ENCODE results near the gene AGTRAP. TPM values are rescaled to one million over a fixed set of nuclear protein-coding genes. Genes with fewer than 3 reads are reported as not detected.

Gene AGTRAP
- total and polyA plus RNA-seq, 9 of the 15 experiments (the other 6 are each of a cell fraction or from before 2014, with no cell fraction given) = 26.8 to 105 (median 57.5) TPM

DNA sequence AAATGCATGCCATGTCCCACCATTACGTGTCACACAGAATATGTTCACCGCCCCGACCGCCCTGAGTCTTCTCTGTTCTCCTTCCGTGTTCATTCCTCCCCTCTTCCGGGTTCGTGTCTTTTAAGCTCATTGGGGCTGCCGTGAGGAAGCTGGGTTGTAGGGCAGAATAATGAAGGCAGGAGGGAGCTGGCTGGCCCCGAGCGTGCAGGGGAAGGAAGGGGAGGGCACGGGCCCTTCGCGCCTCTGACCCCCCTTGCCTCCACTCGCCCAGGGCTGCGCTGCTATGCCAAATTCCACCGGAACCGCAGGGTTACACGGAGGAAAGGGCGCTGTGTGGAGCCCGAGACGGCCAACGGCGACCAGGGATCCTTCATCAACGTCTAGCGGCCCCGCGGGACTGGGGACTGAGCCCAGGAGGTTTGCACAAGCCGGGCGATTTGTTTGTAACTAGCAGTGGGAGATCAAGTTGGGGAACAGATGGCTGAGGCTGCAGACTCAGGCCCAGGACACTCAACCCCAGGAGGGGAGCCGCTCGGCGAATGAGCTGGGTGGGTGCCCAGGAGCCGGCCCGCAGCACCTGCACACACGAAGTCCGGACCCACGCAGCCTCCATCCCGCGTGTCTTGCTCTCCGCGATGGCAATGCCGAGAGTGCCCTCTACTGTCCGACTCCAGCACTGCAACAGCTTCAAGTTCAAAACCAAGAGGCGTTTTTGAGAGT lies 16.5 kb upstream of the AGTRAP start (continued):
- TF ChIP-seq ZKSCAN1 (IDR thresholded peaks at IDR 0.05; ENCODE audit: low read depth, low read length) = no peak
- TF ChIP-seq PURB (CRISPR knock-in tag; IDR thresholded peaks at IDR 0.05; ENCODE audit: low read depth) = no peak
- no peak for TF ChIP-seq ZNF212 (CRISPR knock-in tag; IDR thresholded peaks at IDR 0.05)
- no peak for TF ChIP-seq ARHGAP35 (IDR thresholded peaks at IDR 0.05; ENCODE audit: partially characterized antibody)
- TF ChIP-seq, protein P1, sequence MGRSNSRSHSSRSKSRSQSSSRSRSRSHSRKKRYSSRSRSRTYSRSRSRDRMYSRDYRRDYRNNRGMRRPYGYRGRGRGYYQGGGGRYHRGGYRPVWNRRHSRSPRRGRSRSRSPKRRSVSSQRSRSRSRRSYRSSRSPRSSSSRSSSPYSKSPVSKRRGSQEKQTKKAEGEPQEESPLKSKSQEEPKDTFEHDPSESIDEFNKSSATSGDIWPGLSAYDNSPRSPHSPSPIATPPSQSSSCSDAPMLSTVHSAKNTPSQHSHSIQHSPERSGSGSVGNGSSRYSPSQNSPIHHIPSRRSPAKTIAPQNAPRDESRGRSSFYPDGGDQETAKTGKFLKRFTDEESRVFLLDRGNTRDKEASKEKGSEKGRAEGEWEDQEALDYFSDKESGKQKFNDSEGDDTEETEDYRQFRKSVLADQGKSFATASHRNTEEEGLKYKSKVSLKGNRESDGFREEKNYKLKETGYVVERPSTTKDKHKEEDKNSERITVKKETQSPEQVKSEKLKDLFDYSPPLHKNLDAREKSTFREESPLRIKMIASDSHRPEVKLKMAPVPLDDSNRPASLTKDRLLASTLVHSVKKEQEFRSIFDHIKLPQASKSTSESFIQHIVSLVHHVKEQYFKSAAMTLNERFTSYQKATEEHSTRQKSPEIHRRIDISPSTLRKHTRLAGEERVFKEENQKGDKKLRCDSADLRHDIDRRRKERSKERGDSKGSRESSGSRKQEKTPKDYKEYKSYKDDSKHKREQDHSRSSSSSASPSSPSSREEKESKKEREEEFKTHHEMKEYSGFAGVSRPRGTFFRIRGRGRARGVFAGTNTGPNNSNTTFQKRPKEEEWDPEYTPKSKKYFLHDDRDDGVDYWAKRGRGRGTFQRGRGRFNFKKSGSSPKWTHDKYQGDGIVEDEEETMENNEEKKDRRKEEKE (IDR thresholded peaks at IDR 0.05; ENCODE audit: borderline replicate concordance in 1 of 2, control insufficient read depth in 1 of 2, low read depth in 2 of 2, low read length in 1 of 2) = no peak
- TF ChIP-seq FOXA3 (CRISPR knock-in tag; conservative IDR thresholded peaks at IDR 0.05 in 1 of 2, IDR thresholded peaks at IDR 0.05 in 1 of 2) = 0 out of 4 replicates have a peak, but pooled peaks of 1 of the 2 experiments have one; percentile 13
- TF ChIP-seq RBM22 (IDR thresholded peaks at IDR 0.05; ENCODE audit: low read depth, low read length, poor library complexity, severe bottlenecking) = no peak
- no peak for TF ChIP-seq GTF2A2 (tag; IDR thresholded peaks at IDR 0.05)
- peak; percentile 76 for TF ChIP-seq CXXC5 (CRISPR knock-in tag; IDR thresholded peaks at IDR 0.05)
- no peak for TF ChIP-seq NR1H2 (CRISPR knock-in tag; IDR thresholded peaks at IDR 0.05)
- TF ChIP-seq NFXL1 (CRISPR knock-in tag; IDR thresholded peaks at IDR 0.05) = no peak
- TF ChIP-seq ZNF668 (CRISPR knock-in tag; IDR thresholded peaks at IDR 0.05) = no peak
- no peak for TF ChIP-seq KAT8 (IDR thresholded peaks at IDR 0.05; ENCODE audit: low read depth)
- TF ChIP-seq, protein P2, sequence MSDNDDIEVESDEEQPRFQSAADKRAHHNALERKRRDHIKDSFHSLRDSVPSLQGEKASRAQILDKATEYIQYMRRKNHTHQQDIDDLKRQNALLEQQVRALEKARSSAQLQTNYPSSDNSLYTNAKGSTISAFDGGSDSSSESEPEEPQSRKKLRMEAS (CRISPR knock-in tag; IDR thresholded peaks at IDR 0.05) = peak; percentile 97
- TF ChIP-seq ZNF184 (CRISPR knock-in tag; IDR thresholded peaks at IDR 0.05) = no peak
- no peak for TF ChIP-seq ZKSCAN3 (CRISPR knock-in tag; IDR thresholded peaks at IDR 0.05)
- TF ChIP-seq CCNT2 (IDR thresholded peaks at IDR 0.05; ENCODE audit: borderline replicate concordance, extremely low read depth, insufficient read length, low read depth, low read length) = no peak
- no peak for TF ChIP-seq FOSL1 (tag; conservative IDR thresholded peaks at IDR 0.05)
- TF ChIP-seq, protein P3, sequence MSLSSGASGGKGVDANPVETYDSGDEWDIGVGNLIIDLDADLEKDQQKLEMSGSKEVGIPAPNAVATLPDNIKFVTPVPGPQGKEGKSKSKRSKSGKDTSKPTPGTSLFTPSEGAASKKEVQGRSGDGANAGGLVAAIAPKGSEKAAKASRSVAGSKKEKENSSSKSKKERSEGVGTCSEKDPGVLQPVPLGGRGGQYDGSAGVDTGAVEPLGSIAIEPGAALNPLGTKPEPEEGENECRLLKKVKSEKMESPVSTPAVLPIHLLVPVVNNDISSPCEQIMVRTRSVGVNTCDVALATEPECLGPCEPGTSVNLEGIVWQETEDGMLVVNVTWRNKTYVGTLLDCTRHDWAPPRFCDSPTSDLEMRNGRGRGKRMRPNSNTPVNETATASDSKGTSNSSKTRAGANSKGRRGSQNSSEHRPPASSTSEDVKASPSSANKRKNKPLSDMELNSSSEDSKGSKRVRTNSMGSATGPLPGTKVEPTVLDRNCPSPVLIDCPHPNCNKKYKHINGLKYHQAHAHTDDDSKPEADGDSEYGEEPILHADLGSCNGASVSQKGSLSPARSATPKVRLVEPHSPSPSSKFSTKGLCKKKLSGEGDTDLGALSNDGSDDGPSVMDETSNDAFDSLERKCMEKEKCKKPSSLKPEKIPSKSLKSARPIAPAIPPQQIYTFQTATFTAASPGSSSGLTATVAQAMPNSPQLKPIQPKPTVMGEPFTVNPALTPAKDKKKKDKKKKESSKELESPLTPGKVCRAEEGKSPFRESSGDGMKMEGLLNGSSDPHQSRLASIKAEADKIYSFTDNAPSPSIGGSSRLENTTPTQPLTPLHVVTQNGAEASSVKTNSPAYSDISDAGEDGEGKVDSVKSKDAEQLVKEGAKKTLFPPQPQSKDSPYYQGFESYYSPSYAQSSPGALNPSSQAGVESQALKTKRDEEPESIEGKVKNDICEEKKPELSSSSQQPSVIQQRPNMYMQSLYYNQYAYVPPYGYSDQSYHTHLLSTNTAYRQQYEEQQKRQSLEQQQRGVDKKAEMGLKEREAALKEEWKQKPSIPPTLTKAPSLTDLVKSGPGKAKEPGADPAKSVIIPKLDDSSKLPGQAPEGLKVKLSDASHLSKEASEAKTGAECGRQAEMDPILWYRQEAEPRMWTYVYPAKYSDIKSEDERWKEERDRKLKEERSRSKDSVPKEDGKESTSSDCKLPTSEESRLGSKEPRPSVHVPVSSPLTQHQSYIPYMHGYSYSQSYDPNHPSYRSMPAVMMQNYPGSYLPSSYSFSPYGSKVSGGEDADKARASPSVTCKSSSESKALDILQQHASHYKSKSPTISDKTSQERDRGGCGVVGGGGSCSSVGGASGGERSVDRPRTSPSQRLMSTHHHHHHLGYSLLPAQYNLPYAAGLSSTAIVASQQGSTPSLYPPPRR (CRISPR knock-in tag; IDR thresholded peaks at IDR 0.05; ENCODE audit: borderline replicate concordance) = no peak
